ENCODE data around the gene SCRN1. TPM values are rescaled to one million over a fixed set of nuclear protein-coding genes. Genes with fewer than 3 reads are reported as not detected.

SCRN1 gene
- total RNA-seq, 1 donor from 2014 or later, result 124 TPM

GRCh38 chr7:30005464-30005863 lies 15.9 kb upstream of the SCRN1 start:
- DNase-seq (ENCODE audit: extremely low read depth, low read depth, low spot score), result no peak

GRCh38 chr7:30003098-30003497 lies 13.5 kb upstream of the SCRN1 start:
- no peak for DNase-seq (ENCODE audit: extremely low read depth, low read depth, low spot score)

DNA sequence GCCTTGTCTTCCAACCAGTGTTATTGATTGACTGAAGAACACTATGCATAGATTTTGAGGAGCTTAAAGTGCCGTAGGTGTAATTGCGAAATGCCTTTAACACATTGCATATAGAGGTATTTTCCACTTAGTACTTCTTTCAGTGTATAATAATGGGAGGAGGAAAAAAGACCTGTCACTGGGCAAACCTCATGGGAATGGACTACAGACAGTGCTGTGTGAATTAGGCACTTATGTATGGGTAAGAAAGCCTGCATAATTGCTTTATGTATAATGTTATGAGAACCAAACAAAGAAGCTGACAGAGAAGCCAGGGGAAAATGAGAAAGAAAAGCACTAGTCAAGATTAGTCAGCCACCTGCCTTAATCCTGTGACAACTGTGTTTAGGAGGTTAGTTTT lies 12.4 kb upstream of the SCRN1 start:
- no peak for DNase-seq (ENCODE audit: extremely low read depth, low read depth, low spot score)

DNA sequence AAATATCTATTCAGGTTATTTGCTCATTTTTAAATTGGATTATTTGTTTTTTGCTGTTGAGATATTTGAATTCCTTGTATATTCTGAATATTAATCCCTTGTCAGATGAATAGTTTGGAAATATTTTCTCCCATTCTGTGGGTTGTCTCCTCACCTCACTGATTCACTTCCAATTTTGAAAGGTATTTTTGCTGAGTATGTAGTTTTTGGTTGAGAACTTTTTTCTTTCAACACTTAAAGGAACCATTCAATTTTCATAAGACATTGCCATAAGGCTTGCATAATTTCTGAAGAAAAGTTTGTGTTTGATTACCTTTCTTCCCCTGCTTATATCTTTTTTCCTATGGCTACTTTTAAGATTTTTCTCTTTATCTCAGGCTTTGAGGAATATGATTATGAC lies 8.9 kb upstream of the SCRN1 start:
- DNase-seq (ENCODE audit: extremely low read depth, low read depth, low spot score), result no peak

DNA sequence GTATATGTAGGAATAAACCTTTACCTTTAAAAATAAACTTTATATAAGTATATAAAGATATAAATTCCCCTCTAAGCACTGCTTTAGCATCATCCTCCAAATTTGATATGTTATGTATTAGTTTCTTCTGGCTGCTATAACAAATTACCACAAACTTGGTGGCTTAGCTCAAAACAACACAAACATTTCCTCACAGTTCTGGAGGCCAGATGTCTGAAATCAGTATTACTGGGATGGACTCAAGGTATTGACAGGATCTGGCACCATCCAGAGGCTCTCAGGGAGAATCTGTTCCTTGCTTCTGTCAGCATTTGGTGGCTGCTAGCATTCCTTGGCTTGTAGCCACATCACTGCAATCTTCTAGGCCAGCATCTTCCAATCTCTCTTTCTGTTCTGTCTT lies 6.7 kb upstream of the SCRN1 start:
- DNase-seq (ENCODE audit: extremely low read depth, low read depth, low spot score), result no peak

DNA sequence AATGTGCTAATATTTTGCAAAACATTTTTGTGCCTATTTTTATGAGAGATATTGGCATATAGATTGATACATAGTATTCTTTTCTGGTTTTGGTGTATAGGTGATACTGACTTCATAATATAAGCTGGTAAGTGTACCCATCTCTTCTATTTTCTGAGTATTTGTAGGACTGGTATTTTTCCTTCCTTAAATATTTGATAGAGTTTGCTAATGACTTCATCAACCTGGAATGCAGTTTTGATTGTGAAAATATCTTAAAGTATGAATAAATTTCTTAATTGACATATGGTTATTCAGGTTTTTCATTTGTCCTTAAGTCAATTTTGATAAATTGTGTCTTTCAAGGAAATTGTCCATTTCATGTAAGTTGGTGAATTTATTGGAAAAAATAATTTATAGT lies 6.1 kb upstream of the SCRN1 start:
- DNase-seq (ENCODE audit: extremely low read depth, low read depth, low spot score), result no peak

DNA sequence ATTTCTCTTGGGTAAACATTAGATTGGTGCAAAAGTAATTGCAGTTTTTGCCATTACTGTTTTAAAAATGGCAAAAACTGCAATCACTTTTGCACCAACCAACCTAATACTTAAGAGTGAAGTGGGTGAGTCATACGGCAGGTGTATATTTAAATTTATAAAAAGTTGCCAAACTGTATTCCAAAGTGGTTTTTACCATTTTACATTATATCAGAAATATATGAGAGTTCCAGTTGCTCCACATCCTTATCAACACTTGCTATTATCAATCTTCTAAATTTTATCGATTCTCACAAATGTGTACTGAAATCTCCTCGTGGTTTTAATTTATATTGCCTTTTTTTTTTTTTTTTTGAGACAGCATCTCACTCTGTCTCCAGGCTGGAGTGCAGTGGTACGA lies 3.5 kb upstream of the SCRN1 start:
- DNase-seq (ENCODE audit: extremely low read depth, low read depth, low spot score), result no peak

DNA sequence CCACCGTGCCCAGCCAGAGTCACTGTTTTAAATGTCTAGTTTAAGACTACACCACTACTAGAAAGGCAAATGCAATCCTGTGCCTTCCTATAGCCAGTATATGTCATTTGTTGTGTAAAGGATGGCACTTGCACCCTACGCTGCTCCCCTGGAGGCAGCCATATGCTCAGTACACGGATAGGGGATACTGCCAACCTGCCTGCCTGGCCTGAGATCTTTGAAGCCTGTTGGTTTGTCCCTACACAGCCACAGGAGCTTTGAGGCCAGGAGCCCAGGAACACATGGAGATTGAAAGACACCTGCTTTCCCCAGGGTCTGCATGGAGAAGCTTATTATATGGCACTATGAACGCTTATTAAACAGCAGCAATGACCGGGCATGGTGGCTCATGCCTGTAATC lies 2.3 kb upstream of the SCRN1 start:
- no peak for DNase-seq (ENCODE audit: extremely low read depth, low read depth, low spot score)

DNA sequence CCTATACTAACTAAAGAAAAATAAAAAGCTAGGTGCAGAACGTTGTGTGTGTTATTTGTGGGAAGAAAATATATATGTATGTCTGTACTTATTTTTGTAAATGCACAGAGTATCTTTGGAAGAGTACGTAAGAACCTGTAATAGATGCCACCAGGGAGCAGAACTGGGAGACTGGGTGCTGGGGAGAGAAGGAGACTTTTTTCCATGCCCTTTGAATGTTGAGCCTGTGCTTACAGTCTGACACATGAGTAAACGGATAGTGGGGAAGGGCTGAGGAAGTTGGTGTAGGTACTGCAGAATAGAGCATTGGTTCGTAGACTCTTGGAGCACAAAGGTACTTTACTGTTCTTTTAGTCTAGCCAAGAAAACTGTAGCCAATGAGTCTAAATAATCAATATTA lies 1.3 kb upstream of the SCRN1 start:
- no peak for DNase-seq (ENCODE audit: extremely low read depth, low read depth, low spot score)

- peak; percentile 22 for DNase-seq (ENCODE audit: extremely low read depth, low read depth, low spot score)
Observed at GRCh38 chr7:29988424-29989256, 961 bp downstream of the SCRN1 start.

DNA sequence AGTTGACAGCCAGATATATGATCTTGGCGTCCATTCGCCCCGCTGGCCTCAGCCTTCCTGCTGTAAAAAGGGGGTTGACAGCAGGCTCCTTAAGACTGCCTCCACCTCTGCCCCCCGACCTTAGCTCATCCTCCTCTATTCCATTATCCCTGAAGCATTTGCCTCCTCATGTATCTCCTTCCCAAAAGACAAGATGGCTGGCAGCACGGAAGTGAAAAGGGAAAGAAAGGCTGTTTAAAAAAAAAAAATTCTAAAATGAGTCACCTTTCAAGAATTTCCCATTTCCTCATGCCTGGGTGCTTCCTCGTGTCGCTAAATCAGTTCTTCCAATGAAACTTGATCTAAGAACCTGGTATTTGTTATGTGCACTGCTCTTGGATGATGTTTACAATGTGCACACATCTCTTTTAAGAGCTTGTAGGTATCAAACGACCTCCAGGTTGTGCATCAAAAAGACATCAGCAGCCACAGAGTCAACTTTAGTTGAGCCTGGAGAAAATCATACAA lies 1.7 kb downstream of the SCRN1 start:
- peak; percentile 67 for DNase-seq (ENCODE audit: extremely low read depth, low read depth, low spot score)

DNA sequence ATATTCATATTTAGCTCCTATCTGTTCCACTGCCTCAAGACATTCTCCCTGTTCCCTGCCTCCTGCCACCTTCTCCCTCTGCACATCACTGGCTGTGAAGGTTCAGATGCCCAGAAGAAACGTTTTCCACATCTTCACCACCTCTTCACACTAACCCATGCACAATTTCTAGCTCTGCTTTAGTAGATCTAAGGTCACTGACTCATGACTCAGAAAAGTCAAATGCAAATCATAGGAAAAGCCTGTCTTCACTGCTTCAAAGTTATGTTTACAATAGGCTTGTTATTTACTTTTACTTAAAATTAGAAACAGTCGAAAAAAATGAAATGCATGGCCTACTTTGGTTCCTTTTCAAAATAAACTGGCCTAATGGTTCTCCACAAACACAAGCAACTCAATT lies 2.5 kb downstream of the SCRN1 start:
- peak; percentile 16 for DNase-seq (ENCODE audit: extremely low read depth, low read depth, low spot score)

DNA sequence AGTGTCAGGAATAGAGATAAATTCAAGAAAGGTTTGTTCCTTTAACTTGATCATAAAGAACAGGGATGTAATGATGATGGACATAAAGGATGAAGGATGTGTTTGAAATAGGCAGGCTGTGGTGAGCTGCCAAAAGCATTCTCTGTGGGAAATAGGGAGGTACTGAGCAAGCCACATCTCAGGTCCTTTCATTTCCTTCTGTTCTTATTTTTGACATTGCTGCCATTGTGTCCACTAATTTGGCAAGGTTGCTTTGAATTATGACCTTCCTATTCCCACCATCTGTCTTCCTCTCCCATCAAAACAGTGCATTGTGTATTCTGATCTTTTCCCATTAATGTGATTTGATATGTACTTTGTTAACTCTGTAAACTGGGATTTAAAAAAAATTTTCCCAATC lies 9.4 kb downstream of the SCRN1 start:
- peak; percentile 9 for DNase-seq (ENCODE audit: extremely low read depth, low read depth, low spot score)

DNA sequence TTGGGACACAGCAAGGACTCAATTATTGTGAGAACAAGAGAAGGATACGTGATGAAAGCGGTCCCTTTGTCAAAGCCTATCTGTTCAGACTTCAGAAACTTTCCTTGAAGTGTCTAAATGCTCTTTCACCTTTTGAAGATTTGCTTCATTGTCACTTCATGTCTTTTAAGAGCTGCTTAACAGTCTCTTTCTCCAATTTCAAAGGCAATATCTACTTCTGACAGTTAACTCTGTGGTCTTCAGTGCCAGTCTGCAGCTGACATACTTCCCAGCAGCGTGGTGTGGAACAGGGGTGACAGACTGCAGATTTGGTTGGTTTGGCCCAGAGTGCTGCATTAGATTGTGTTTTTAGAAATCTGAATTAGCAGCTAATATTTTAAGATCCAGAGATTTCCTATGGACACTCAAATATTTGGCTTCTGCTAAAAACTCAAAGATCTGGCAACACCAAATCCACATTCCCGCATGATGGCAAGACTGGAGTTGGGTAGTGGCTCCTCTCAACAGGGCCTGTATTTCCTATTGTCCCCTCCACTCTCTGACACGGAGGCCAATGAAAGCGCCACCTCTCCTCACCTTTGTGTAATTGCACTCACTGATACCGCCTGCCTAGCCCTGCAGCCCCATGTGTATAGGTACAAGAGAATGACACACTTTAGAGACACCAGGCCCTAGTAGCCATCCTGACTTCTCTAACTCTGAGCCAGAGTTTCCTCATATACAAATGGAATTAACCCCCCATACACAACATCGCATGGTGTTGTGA lies 11.5 kb downstream of the SCRN1 start:
- no peak for DNase-seq (ENCODE audit: extremely low read depth, low read depth, low spot score)

DNA sequence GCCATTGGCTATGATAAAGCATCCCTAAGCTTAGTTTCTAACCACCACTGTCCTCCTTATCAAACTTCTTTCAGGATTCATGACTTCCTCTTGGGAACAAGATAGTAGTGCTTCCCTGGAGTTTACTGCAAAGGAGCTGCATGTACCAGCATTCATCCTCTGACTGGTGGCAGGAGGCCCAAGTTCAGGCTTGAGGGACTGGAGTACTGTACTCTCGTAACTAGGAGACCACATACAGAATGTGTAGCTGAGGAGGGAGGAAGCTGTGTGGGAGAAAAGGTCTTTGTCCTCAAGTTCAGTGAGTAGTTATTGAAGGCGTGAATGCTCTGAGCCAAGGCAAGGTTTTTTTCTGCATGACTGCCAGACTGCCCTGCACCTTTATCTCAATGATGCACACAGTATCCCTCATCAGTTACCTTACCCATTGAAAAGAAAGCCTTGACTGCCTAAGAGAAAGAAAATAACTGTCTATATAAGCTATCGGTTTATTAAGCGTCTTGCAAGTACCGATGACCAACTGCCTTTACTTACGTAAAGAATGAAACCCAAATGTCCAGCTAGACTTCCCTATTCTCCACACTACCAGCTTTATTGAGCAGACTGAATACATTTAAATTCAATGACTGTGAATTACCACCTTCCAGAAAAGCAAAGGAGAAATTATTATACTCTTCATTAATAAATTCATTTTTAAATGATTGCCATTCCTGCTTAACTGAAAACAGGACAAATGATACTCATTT lies 12.8 kb downstream of the SCRN1 start:
- no peak for DNase-seq (ENCODE audit: extremely low read depth, low read depth, low spot score)

DNA sequence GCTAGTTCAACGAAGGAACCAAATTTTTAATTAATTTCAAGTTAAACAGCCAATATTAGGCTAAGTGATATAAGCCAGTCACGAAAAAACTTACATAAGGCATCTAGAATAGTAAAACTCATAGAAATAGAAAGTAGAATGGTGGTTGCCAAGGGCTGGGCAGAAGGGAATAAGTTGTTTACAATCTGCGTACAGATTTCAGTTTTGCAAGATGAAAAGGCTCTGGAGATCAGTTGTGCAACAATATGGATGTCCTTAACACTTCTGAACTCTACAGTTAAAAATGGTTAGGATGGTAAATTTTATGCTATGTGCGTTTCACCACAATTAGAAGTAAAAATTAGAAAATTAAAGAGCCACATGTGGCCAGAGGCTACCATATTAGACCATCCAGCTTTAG lies 13.3 kb downstream of the SCRN1 start:
- no peak for DNase-seq (ENCODE audit: extremely low read depth, low read depth, low spot score)

- DNase-seq (ENCODE audit: extremely low read depth, low read depth, low spot score), result no peak
Observed at GRCh38 chr7:29975561-29975960, 14.0 kb downstream of the SCRN1 start.

DNA sequence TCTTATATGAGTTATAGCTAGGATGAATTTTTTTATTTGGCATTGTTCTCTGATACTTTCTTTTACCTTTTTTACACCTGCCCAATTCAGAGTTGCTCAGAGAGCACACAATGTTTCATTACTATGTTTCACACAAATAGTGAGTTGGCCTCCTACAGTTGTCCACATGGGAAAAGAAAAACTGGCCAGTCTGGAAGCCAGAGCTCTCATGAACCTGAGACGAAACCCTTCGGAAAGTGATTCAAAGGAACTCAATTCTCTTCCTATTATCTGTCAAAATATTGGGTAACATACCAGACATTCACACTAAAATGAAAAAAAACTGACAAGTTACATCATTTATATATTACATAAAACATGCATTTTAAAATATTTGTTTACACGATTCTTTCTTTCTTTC lies 15.3 kb downstream of the SCRN1 start:
- no peak for DNase-seq (ENCODE audit: extremely low read depth, low read depth, low spot score)

- no peak for DNase-seq (ENCODE audit: extremely low read depth, low read depth, low spot score)
Observed at GRCh38 chr7:29972315-29972669, 17.3 kb downstream of the SCRN1 start.

DNA sequence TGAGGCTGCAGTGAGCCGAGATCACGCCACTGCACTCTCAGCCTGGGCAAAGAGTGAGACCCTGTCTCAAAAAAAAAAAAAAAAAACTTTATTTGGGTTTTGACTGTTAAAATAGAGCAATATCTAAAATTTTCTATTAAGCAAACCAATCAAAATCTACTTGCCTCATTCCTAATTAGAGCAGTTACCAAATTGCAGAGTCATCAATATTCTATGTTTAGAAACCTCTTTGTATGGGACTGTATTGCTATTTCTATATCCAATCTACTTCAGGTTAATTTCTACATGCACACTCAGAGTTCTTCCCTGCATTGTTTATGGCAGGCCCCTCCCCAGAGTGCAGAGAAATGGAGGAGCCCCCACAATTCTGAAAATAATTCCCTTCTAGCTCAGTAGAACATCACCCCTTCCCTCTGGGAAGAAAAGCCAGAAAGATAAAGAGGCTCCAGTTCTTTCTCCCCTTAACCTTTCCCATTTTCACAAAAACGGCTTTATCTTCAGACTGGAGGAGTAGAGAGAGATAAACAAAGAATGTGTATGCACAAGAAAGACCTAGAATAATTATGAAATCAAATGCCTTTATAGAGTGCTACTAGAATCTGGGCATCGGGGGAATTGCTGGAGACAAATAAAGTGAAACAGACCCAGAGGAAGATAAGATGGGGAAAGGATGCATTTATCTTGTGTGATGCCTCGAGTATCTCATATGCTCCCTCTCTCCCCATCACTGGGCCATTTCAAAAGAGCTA lies 17.9 kb downstream of the SCRN1 start:
- no peak for DNase-seq (ENCODE audit: extremely low read depth, low read depth, low spot score)

DNA sequence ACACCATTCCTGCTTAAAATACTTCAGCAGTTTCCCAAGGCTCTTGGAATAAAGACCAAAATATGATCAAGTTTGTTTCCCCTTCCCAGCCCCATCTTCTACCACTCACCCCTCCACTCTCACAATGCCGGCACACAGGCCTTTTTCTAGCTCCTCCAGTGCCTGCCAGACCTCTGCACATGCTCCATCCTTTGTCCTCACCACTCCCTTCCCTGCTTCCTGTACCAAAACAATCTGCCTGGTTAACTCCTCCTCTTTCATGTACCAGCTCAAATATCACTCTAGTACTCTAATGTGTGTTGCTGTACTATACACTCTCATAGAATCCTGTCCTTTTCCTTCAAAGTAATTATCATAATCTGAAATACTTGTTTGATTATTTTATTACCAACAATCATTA lies 19.4 kb downstream of the SCRN1 start:
- no peak for DNase-seq (ENCODE audit: extremely low read depth, low read depth, low spot score)
